Ectodermal cell (in vitro differentiated cells): ENCODE measurements around the gene MAGI2.

Experiments used
- H3K27ac ChIP-seq: 2 replicates; pipeline ENCODE4 v1.7.0; 2013; ENCODE audit warnings: mild to moderate bottlenecking, low read depth, low read length; ENCODE audit not compliant: insufficient read depth, poor library complexity, severe bottlenecking
- H3K27me3 ChIP-seq: 2 replicates; pipeline ENCODE4 v1.7.0; 2013; ENCODE audit warnings: mild to moderate bottlenecking, low read length; ENCODE audit not compliant: insufficient read depth, control insufficient read depth, poor library complexity, severe bottlenecking
- H3K36me3 ChIP-seq: one replicate; pipeline ENCODE4 v1.7.0; 2013; ENCODE audit warnings: low read length; ENCODE audit not compliant: control insufficient read depth, insufficient read depth
- H3K4me1 ChIP-seq: one replicate; pipeline ENCODE4 v1.7.0; 2013; ENCODE audit warnings: low read length; ENCODE audit not compliant: control insufficient read depth, insufficient read depth
- H3K4me3 ChIP-seq: 2 replicates; pipeline ENCODE4 v1.7.0; 2013; ENCODE audit warnings: low read depth, low read length, control low read depth; ENCODE audit not compliant: insufficient read depth
- H3K9me3 ChIP-seq: 2 replicates; pipeline ENCODE4 v1.7.0; 2013; ENCODE audit warnings: mild to moderate bottlenecking, low read length, moderate library complexity; ENCODE audit not compliant: control insufficient read depth
- WGBS, 2 experiments: methylation state at CpG; one replicate each; pipeline ENCODE4 v1.1.7; 2013; ENCODE audit warnings: missing lambda C conversion rate in 2 of 2; 5-methylcytosine and 5-hydroxymethylcytosine counted together

Gene MAGI2

DNA sequence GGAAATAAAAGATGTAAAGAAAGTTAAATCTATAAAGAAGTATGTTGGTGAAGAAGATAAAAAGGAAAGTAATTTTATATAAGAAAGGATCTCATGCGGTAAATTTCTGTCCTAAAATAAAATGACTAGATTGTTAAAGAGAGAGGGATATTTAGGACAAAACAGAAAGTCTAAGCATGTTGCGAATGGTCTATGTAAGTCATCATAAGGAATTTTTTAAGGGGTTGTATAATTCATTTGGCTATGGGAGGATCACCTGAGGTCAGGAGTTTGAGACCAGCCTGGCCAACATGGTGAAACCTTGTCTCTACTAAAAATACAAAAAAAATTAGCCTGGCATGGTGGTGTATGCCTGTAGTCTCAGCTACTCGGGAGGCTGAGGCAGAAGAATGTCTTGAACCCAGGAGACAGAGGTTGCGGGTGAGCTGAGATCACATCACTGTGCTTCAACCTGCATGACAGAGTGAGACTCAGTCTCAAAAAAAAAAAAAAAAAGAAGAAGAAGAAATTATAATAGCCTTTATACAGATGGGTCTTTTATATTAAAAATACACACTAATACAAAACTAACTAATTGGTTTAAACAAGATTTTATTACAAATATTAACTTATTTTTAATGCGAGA is 294.3 kb downstream of the MAGI2 start:
- no peaks in the 10 kb centered on the region for H3K27me3 ChIP-seq
- no peak overlapping the region for H3K4me3 ChIP-seq
- peaks cover 3% of the 10 kb centered on the region for H3K9me3 ChIP-seq
- no peaks in the 10 kb centered on the region for H3K36me3 ChIP-seq
- H3K4me1 ChIP-seq: no peaks in the 10 kb centered on the region
- no peak overlapping the region for H3K27ac ChIP-seq
- 92 to 96% methylated on average over 4 of the region's 5 CpGs for WGBS, 2 experiments

DNA sequence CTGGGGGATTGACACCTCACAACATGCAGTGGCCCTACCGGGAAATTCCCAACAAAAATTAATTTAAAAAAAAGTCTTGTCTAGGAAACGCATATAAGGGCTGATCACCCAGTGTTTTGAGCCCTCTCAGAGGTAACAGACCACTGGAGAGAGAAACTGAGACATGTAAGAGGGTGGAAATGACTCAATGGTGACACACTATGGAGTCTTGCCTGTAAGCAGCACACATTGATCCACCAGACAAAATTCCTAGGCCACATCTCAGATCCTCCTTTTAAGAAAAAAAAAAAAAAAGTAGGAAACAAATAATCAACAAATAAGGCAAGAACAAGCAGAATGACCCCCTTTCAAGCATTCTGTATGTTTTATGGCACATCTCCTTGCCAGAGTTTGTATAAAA is 296.2 kb downstream of the MAGI2 start:
- Histone ChIP-seq H3K9me3 (peaks cover 3% of the 10 kb centered on the region), H3K4me3 (no peak overlapping the region), H3K27ac (no peak overlapping the region), H3K27me3 (no peaks in the 10 kb centered on the region), H3K4me1 (no peaks in the 10 kb centered on the region), H3K36me3 (no peaks in the 10 kb centered on the region)
- 89 to 92% methylated on average over 2 of the region's 2 CpGs for WGBS, 2 experiments

GRCh38 chr7:79149831-79150230 is 303.6 kb downstream of the MAGI2 start:
- Histone ChIP-seq H3K9me3 (no peaks in the 10 kb centered on the region), H3K4me1 (no peaks in the 10 kb centered on the region), H3K27me3 (no peaks in the 10 kb centered on the region), H3K4me3 (no peak overlapping the region), H3K27ac (no peak overlapping the region), H3K36me3 (no peaks in the 10 kb centered on the region)
- 84 to 100% methylated on average over 1 of the region's 1 CpG for WGBS, 2 experiments

DNA sequence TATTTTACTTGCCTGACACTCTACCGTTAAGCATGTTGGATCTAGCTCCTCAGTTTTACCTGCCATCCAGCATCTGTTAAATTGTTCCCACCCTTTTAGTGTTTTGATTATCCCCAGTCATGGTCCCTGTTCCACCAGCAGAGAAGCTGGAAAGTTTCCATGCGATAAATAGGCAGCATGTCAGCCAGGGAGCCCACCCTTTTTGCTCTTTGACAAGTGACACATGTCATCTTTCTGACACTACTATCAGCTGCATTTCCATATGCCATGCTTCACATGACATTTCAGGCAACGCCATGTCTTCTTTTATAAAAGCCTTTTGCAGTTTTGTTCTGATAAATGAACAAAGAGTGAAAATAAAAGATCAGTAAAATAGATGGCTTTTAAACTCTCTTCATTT is 310.8 kb downstream of the MAGI2 start:
- 92 to 93% methylated on average over 2 to 3 of the region's 3 CpGs for WGBS, 2 experiments
- Histone ChIP-seq H3K4me3 (no peak overlapping the region), H3K27ac (no peak overlapping the region)

GRCh38 chr7:79141252-79141651 is 312.2 kb downstream of the MAGI2 start:
- no peaks in the 10 kb centered on the region for H3K9me3 ChIP-seq
- no peaks in the 10 kb centered on the region for H3K4me1 ChIP-seq
- WGBS, 2 experiments: 87 to 91% methylated on average over 1 of the region's 1 CpG
- no peaks in the 10 kb centered on the region for H3K27me3 ChIP-seq
- H3K4me3 ChIP-seq: no peak overlapping the region
- no peaks in the 10 kb centered on the region for H3K36me3 ChIP-seq
- H3K27ac ChIP-seq: no peak overlapping the region

More for the DNA sequence above, 310.8 kb downstream of the MAGI2 start:
- no peaks in the 10 kb centered on the region for H3K27me3 ChIP-seq
- no peaks in the 10 kb centered on the region for H3K9me3 ChIP-seq
- H3K4me1 ChIP-seq: no peaks in the 10 kb centered on the region
- no peaks in the 10 kb centered on the region for H3K36me3 ChIP-seq

- Histone ChIP-seq H3K36me3 (no peaks in the 10 kb centered on the region), H3K27me3 (no peaks in the 10 kb centered on the region), H3K4me3 (no peak overlapping the region), H3K9me3 (no peaks in the 10 kb centered on the region), H3K4me1 (no peaks in the 10 kb centered on the region), H3K27ac (no peak overlapping the region)
- 94 to 96% methylated on average over 3 of the region's 3 CpGs for WGBS, 2 experiments
Measured at GRCh38 chr7:79137942-79138341, 315.5 kb downstream of the MAGI2 start.

DNA sequence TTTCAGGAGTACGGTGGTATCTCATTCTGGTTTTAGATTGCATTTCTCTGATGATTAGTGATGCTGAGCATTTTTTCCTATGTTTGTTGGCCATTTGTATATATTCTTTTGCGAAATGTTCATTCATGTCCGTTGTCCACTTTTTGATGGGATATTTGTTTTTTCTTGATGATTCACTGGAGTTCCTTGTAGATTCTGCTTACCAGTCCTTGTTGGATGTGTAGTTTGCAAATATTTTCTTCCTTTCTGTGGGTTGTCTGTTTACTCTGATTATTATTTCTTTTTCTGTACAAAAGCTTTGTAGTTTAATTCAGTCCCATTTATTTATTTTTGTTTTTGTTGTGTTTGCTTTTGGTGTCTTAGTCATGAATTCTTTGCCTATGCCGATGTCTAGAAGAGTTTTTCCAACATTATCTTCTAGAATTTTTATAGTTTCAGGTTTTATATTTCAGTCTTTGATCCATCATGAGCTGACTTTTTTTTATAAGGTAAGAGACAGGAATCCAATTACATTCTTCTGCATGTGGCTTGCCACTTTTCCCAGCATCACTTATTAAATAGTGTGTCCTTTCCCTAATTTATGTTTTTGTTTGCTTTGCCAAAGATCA is 320.5 kb downstream of the MAGI2 start:
- no peaks in the 10 kb centered on the region for H3K27me3 ChIP-seq
- 85 to 88% methylated on average over 4 of the region's 4 CpGs for WGBS, 2 experiments

DNA sequence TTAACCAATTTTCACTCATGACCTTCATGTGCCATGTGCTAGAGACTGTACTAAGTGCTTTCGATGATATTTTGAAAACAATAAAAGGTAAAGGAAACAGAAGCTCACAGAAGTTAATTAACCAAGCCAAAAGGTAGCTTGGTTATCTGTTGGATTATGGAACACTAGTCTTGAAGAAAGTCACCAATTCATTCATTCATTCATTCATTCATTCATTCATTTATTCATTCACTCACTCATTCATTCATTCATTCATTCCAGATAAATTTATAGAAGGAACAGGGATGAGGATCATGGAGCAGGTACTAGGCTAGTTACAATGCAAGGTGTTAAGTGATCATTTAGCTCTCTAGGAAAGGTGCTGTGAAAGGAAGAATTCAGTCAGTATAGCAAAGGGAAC is 322.8 kb downstream of the MAGI2 start:
- Histone ChIP-seq H3K4me3 (no peak overlapping the region), H3K4me1 (no peaks in the 10 kb centered on the region), H3K27ac (no peak overlapping the region), H3K9me3 (no peaks in the 10 kb centered on the region), H3K36me3 (no peaks in the 10 kb centered on the region), H3K27me3 (no peaks in the 10 kb centered on the region)
- 88 to 100% methylated on average over 1 of the region's 1 CpG for WGBS, 2 experiments

More for the DNA sequence above, 320.5 kb downstream of the MAGI2 start:
- no peak overlapping the region for H3K27ac ChIP-seq
- H3K36me3 ChIP-seq: no peaks in the 10 kb centered on the region
- H3K4me3 ChIP-seq: no peak overlapping the region
- no peaks in the 10 kb centered on the region for H3K4me1 ChIP-seq
- no peaks in the 10 kb centered on the region for H3K9me3 ChIP-seq

- Histone ChIP-seq H3K36me3 (no peaks in the 10 kb centered on the region), H3K9me3 (no peaks in the 10 kb centered on the region), H3K4me3 (no peak overlapping the region), H3K27ac (no peak overlapping the region), H3K27me3 (no peaks in the 10 kb centered on the region), H3K4me1 (no peaks in the 10 kb centered on the region)
- WGBS, 2 experiments: 97 to 100% methylated on average over 2 of the region's 2 CpGs
Measured at GRCh38 chr7:79124331-79124730, 329.1 kb downstream of the MAGI2 start.

GRCh38 chr7:79118143-79118542 is 335.3 kb downstream of the MAGI2 start:
- Histone ChIP-seq H3K4me1 (no peaks in the 10 kb centered on the region), H3K9me3 (no peaks in the 10 kb centered on the region), H3K27me3 (no peaks in the 10 kb centered on the region), H3K27ac (no peak overlapping the region), H3K4me3 (no peak overlapping the region), H3K36me3 (no peaks in the 10 kb centered on the region)
- no CpG with 5 or more reads among the region's 1 CpG for WGBS, 2 experiments
